PFSK-1 (cell line): ENCODE data around the gene KIF11.

Experiments
- FOXP2 ChIP-seq: optimal IDR thresholded peaks from 2 replicates; pipeline ENCODE3; 2011; ENCODE audit warnings: borderline replicate concordance, control low read depth, inconsistent platforms; ENCODE audit not compliant: insufficient read depth; ENCODE audit errors: extremely low read length, extremely low read depth
- POLR2AphosphoS5 ChIP-seq: IDR thresholded peaks from 2 replicates; pipeline ENCODE4 v1.6.1; 2012; ENCODE audit warnings: low read depth, mild to moderate bottlenecking, control low read depth, low read length, moderate library complexity
- SIN3A ChIP-seq: IDR thresholded peaks from 2 replicates; pipeline ENCODE4 v1.6.1; 2012; ENCODE audit warnings: mild to moderate bottlenecking, low read length, moderate library complexity, borderline replicate concordance; ENCODE audit not compliant: insufficient read depth
- TAF1 ChIP-seq: IDR thresholded peaks from 2 replicates; pipeline ENCODE4 v1.6.1; 2012; ENCODE audit warnings: low read length, control low read depth, borderline replicate concordance; ENCODE audit not compliant: insufficient read depth
- TF ChIP-seq, protein P1 (sequence below), 2 experiments: IDR thresholded peaks; 2 replicates each; pipeline versions ENCODE4 v1.6.1 to v1.8.0; 2011 to 2012; ENCODE audit warnings: low read depth in 2 of 2, low read length in 2 of 2, control low read depth in 1 of 2, inconsistent platforms in 1 of 2, mild to moderate bottlenecking in 1 of 2, moderate library complexity in 1 of 2; ENCODE audit not compliant: insufficient read depth in 1 of 2

DNA sequence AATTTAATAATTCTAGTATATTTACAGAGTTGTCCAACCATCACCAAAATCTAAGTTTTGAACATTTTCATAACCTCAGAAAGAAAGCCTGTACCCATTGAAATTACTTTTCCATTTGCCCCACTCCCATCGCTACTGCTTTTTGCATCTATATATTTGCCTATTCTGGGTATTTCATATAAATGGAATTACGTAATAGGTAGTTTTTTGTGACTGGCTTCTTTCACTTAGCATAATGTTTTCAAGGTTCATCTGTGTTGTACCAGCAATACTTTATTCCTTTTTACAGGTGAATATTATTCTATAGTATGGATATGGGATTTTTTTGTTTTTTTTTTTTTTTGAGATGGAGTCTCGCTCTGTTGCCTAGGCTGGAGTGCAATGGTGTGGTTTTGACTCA, 22.6 kb downstream of the KIF11 start:
- TF ChIP-seq TAF1 (no peak), POLR2AphosphoS5 (no peak), SIN3A (no peak), FOXP2 (no peak)
- TF ChIP-seq, protein P1, sequence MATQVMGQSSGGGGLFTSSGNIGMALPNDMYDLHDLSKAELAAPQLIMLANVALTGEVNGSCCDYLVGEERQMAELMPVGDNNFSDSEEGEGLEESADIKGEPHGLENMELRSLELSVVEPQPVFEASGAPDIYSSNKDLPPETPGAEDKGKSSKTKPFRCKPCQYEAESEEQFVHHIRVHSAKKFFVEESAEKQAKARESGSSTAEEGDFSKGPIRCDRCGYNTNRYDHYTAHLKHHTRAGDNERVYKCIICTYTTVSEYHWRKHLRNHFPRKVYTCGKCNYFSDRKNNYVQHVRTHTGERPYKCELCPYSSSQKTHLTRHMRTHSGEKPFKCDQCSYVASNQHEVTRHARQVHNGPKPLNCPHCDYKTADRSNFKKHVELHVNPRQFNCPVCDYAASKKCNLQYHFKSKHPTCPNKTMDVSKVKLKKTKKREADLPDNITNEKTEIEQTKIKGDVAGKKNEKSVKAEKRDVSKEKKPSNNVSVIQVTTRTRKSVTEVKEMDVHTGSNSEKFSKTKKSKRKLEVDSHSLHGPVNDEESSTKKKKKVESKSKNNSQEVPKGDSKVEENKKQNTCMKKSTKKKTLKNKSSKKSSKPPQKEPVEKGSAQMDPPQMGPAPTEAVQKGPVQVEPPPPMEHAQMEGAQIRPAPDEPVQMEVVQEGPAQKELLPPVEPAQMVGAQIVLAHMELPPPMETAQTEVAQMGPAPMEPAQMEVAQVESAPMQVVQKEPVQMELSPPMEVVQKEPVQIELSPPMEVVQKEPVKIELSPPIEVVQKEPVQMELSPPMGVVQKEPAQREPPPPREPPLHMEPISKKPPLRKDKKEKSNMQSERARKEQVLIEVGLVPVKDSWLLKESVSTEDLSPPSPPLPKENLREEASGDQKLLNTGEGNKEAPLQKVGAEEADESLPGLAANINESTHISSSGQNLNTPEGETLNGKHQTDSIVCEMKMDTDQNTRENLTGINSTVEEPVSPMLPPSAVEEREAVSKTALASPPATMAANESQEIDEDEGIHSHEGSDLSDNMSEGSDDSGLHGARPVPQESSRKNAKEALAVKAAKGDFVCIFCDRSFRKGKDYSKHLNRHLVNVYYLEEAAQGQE (IDR thresholded peaks at IDR 0.05; ENCODE audit: insufficient read depth in 1 of 2, low read depth in 2 of 2, low read length in 2 of 2) = no peak
